NOMO-1 (cell line): ENCODE results near the gene EFHC1.
A peak's percentile ranks its signal among the peaks of the same experiment; 100 is the strongest.
"Not testable (repeated sequence)": the region's sequence is repeated elsewhere in the genome, so short reads cannot be mapped to it uniquely, and the experiment has no call there.

Experiments used
- DNase-seq, 2 experiments: peaks; one replicate each; lab custom pipeline; 2025; ENCODE audit not compliant: unreplicated experiment in 2 of 2; lab: John Stamatoyannopoulos, UW

Gene EFHC1, protein sequence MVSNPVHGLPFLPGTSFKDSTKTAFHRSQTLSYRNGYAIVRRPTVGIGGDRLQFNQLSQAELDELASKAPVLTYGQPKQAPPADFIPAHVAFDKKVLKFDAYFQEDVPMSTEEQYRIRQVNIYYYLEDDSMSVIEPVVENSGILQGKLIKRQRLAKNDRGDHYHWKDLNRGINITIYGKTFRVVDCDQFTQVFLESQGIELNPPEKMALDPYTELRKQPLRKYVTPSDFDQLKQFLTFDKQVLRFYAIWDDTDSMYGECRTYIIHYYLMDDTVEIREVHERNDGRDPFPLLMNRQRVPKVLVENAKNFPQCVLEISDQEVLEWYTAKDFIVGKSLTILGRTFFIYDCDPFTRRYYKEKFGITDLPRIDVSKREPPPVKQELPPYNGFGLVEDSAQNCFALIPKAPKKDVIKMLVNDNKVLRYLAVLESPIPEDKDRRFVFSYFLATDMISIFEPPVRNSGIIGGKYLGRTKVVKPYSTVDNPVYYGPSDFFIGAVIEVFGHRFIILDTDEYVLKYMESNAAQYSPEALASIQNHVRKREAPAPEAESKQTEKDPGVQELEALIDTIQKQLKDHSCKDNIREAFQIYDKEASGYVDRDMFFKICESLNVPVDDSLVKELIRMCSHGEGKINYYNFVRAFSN

DNA sequence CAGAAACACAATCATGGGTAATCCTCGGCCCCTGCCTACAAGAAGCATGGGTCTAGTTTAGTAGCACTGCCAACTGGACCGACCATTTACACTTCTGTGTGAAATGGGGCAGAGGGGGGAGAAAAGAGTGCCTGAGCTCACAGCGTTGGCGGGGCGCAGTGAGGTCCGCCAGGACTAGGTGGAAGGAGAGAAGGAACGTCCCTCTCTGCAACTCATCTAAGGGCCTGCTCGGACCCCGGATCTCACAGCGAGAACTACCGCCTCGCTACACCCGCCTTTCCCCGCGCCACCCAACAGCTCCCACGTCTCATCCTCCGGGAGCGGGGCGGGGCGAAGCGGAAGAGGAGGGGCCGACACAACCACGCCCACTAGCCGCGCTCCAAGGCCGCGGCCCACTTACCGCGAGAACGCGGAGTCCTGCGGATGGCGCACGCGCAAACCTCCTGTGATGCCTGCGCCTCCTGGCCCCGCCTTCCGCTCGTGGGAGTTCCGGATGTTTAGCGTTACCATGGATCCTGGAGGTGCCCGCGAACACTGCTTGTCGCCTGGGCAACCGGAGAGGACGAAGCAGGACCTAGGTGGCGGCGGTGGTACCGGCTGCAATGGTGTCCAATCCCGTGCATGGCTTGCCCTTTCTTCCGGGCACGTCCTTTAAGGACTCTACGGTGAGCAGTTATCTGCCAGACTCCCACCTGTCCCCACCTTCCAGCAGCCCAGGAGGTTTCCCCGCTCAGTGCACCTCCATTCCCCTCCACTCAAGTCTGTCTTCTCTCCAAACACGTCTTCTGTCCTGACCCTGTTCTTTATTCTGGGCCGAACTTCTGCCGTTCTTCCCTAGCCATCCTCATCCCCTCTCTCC lies at the start of gene EFHC1:
Gene EFHC1, plus strand, starts transcription at position 534 of the 859 bp plus-strand sequence. Its CDS starts 69 bp downstream, at position 603.
- peak; percentile 94 to 96 for DNase-seq

DNA sequence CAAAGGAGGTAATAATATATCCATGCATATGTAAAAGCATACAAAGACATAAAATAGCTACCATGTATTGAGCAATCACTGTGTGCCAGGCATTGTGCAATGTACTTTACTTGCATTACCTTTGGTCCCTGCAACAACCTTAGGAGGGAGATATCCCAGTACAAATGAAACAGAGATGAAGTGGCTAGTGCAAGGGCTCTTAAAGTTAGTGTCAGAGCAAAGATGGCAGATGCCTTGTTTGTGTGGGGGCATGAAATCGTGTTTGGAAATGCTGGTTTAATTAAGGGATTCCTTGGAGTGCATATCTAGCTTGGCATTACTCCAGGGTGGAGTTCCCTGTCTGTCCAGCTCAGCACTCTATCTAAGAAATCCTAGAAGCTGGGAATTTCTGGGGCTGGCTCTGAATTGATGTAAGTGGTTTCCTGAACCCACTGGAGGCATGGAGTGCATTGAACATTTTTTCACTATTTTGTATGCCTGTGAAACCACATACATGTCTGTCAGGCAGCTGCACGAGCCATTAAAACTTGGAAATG lies 48.4 kb upstream of the EFHC1 start:
- DNase-seq: peak in 1 of 2 experiments; percentile 13

DNA sequence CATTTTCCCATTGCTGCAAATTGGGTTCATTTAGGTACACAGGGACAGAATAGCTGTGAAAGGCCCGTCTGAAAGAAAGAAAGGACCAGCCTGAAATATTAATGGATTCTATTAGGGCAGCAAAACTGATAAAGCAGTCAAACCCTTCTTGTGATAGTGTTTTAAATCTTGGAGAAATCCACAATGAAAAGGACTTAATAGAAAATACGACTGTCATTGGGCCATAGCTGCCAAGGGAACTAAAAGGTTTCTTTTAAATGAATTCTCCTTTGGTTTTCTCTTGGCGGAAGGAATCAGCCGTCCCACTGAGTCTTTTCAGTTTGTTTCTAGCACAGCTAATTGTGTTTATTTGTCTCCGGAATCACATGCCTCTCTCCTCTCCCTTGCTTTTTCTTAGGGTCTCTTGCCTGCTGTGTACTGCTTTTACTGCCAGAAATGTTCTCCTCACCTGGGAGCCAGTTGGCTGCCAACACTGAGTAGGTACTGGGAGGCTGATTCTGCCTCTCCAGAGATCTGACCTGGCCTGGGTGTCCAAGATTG lies 46.9 kb upstream of the EFHC1 start:
- DNase-seq: no peak

DNA sequence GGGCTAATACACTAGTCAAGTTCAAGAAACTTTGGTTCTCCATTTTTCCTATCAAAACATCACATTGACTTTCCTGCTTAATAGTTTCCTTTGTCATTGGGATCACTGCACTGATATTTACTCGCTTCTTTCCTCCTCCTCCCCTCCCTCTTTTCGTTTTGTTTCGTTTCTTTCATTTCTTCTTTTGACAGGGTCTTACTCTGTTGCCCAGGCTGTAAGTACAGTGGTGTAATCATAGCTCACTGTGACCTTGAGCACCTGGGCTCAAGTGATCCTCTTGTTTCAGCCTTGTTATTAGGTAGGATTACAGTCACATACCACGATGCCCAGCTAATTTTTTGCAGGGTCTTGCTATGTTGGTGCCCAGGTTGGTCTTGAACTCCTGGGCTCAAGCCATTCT lies 45.9 kb upstream of the EFHC1 start:
- no peak for DNase-seq

DNA sequence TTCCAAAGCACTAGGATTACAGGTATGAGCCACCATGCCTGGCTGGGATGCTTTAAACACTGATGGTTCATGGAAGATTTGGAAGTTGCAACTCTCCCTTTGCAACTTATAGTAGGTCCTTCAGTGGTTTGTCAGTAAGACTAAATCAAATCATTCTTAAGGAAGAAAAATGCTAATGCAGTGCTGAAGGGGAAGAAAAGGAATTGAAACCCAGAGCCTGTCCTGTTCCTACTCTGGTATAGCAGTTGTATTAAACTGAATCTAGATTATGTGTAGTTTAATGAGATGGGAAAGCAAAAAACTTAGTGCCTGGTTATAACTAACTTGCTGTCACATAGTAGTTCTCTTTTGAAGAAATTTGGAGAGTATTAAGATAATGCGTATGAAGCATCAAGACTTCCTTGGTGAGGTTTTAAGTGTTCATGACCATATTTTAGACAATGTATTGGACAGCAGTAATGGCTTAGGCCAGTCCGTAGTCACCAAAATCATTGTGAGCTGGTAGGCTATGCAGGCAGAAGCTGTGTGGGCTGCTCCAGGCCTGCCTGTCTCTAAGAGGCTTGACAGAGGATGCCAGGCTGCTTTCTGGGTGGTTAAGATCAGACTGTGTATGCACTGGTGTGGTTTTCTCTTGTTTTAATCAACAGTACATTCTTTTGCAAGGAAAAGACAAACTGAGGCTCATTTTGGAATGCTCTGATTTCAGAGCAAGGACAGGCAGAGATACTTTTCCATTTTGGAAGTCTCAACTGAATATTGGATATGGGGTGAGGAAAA lies 44.2 kb upstream of the EFHC1 start:
- peak in 1 of 2 experiments; percentile 37 for DNase-seq

DNA sequence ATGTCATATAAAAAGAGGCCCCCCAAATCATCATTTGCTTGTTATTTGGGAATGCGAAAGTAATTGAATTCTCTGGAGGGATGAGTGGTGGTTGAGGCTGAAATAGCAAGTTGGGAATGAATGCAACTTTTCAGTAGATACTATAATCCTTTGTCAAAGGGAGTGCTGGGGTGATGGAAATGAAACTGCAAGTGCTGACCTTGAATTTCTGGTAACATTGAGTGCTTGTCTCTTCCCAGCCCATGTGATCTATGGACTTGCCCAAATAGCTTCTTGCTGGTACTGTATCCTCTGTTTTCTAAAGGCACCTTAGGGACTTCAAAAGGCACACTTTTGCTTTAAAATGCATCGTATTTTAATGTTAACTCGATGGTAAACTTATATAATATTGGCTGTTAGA lies 43.4 kb upstream of the EFHC1 start:
- DNase-seq: no peak

DNA sequence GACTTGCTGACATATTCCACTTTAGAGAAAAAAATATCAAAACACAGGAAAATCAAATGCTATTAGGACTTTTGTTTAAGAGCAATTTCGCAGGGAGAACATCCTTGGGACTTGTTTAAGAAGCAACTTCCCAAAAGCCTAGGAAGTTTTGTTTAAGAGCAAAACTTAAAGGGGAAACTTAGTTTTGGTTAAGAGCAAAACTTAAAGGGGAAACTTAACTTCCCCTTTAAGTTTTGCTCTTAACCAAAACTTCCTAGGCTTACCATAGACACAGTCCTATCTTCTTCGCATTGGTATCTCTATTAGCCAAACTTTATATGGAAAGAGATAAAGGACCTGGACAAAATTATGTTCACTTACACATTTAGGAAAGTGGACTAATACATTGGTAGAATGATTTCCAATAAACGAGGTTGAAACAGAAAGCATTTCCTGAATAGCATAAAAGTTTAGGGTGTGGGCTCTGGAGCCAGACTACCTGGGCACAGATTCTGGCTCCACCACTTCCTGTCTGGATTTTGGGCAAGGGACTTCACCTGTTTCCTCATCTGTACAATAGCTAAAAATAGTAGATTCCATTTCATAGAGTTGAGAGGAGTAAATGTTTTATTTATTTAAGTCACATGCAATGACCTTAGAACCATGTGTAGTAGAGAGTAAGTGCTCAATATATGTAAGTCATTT lies 42.5 kb upstream of the EFHC1 start:
- peak; percentile 19 to 65 for DNase-seq

DNA sequence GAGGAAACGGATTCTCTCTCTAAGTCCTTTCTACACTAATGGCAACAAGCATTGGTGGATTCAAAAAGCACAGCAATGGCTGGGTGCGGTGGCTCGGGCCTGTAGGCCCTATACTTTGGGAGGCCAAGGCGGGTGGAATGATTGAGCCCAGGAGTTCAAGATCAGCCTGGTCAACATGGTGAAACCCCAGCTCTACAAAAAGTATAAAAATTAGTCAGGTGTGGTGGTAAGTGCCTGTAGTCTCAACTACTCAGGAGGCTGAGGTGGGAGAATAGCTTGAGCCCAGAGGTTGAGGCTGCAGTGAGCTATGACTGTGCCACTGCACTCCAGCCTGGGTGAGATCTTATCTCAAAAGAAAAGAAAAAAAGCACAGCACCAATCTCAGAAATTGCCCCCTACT lies 38.9 kb upstream of the EFHC1 start:
- DNase-seq: no peak

DNA sequence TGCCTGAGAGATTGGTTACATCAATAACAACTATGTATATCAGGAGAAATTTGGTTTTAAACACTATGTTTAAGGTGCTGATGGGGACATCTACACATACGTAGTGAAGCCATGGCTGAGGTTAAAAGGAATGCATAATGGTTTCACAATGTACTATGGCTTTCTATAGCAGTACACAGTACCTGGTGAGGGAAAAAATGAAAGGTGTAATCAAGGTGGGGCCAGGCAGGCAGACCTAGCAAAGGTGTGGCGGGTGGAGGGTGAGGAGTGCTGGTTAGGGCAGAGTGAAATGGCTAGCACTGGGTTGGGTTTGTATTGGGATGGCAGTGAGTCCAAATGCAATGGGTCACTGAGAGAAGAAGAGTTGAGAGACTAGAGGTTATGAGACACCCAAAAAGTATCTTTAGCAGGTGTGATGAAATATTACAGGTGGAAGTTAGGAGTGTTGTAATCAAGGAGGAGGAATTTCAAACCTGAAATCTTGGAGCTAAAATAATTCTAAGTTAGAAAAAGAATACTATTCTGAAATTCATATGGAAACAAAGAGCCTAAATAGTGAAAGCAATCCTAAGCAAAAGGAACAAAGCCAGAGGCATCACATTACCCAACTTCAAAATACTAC lies 35.9 kb upstream of the EFHC1 start:
- DNase-seq: no peak

DNA sequence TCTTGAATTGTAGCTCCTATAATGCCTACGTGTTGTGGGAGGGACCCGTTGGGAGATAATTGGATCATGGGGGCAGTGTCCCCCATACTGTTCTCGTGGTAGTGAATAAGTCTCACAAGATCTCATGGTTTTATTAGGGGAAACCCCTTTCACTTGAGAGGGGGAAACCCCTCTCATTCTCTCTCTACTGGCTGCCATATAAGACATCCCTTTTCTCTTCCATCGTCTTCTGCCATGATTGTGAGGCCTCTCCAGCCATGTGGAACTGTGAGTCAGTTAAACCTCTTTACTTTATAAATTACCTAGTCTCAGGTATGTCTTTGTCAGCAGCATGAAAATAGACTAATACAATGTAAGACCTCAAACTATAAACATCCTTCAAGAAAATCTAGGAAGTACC lies 35.1 kb upstream of the EFHC1 start:
- DNase-seq: no peak

DNA sequence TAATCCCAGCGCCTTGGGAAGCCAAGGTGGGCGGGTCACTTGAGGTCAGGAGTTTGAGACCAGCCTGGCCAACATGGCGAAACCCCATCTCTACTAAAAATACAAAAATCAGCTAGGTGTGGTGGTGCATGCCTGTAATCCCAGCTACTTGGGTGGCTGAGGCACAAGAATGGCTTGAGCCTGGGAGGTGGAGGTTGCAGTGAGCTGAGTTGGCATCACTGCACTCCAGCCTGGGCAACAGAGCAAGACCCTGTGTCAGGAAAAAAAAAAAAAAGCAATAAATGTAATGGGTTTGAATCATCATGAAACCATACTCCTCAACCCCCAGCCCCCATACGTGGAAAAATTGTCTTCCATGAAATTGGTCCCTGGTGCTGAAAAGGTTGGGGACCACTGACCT lies 32.0 kb upstream of the EFHC1 start:
- not testable (repeated sequence) for DNase-seq

DNA sequence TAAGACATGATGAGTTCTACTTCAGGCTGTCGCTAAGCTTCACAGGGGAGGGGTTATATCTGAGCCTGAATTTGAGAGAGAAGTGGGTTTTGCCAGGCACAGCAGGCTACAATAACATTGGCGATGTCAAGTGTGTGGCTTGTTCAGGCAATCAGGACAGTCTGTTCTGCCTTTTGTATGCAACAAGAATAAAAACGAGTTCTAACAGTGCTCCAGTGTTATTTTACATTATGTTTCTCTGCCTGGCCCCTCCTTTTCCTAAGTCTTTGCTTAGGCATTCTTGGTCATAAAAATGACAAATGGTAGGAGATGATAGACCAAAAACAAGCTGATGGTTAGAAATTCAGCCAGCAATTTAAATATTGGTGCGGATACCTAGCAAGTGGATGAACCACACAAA lies 31.4 kb upstream of the EFHC1 start:
- DNase-seq: no peak

DNA sequence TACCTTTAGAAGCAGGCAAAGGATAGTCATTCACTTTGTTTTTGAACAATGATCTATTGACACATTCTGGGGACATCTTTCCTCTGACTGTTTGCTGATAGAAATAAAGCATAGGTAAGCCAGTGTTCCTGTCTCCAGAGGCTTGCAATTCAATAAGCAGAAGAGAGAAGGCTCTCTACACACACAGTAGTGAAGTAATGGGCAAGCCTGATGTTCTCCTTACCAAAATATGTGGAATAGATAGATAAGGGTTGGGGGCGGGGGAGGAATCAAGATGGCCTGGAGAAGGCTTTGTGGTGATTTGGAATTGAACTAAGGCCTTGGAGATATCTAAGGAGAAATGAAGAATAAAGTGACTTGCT lies 30.9 kb upstream of the EFHC1 start:
- peak in 1 of 2 experiments; percentile 27 for DNase-seq

DNA sequence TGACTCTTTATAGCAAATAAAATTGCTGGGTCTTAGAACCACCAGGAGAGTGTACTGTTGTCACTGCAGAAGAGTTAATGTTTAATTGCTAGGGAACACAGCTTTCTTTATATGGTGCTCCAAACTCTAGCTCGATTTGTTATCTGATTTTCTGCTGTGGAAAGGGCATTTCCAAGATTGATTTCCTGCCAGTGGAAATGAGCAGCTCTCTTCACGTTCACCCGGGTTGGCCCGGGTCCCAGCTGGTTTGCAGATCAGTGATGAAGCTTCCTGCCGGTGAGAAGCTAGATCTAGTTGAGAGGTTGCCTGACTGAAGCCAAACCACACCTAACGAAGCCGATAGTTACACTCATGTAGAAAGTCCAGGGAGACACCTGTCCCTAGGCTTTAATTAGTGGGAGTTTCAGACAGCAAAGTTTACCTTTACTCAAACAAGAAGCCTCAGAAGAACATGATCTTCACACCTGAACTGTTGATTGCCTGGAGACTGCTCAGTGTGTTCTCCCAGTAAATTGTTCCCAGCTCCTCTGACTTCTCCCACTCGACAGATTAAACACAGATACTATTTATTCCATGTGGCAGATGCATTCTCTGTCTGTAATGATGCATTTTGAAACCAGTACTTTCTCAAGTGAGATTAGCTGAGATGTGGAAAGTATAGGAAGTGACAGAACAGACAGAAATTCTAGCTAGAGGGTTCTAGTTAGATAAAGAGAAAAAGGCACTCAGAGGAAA lies 30.3 kb upstream of the EFHC1 start:
- peak in 1 of 2 experiments; percentile 68 for DNase-seq

DNA sequence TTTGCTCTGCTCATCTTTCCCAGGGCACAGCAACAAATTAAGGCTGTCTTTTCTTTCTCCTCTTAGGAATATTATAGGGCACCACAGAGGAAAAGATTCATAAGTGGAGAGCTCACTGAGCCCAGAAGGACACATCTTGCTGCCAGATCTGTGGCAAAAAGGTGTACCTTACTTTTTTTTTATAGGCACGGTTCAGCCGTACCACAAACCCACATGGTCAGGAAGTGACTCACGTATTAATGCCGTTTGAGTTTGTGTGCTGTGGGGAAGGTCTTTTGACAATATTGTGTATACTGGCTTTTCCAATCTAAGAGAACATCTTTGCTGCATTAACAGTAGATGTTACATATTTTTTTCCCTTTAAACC lies 29.8 kb upstream of the EFHC1 start:
- peak; percentile 69 to 84 for DNase-seq

DNA sequence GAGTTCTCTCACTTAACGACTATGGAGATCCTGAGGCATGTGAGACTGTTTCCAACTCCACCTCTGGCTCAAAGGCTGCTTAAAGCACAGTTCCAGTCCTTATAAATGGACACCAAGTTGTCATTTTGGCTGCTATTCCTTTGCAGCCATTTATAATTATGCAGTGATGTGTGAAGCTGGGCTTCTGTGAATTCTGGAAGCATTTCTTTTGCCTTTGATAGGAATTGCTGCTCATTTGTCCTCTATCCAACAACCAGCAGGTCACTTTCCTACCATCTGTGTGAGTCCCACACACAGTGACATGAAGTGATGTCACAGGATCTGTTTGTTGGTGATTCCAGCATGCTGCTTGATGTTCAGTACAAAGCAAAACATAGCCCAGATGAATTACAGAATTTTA lies 28.5 kb upstream of the EFHC1 start:
- no peak for DNase-seq

DNA sequence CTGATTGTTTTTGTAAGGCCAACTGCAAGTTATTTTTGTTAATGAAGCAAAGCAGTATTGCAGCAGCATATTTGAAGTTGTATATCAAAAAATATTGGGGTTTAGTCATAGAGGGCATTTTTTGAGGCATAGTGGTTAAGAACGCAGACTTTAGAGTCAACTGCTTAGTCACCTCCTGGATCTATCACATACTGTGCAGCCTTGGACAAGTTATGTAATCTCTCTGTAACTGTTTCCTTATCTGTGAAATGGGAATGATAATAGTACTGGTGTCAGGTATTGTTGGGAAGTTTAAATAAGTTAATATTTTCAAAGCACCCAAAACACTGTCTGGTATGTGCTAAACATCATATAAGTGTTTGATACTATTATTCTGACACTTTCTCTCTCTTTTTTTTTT lies 27.2 kb upstream of the EFHC1 start:
- no peak for DNase-seq

DNA sequence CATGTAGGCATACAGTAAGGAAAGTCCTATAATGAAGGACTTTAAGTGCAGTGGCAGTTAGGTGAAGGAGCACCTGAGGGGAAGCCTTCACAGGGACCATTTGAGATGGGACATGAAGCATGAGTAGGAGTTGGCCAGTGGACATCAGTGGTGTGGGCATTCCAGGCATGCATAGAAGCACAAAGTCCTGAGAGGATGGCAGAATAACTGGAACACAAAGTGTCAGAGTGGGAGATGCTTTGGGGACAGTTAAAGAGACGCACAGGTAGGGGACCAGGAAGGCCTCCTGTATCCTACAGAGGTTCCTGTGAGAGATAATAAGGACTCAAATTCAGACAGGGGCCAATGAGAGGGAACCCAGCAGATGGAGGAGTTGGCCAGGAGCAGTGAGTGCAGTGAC lies 26.4 kb upstream of the EFHC1 start:
- DNase-seq: no peak
